Measurements from ENCODE around the gene RNGTT.

- TF ChIP-seq POLR2A (IDR thresholded peaks at IDR 0.05) (no peak), CTCF (IDR thresholded peaks at IDR 0.05) (no peak)
Observed at GRCh38 chr6:88641178-88641903, 322.1 kb downstream of the RNGTT start.
